Keratinocyte (primary cell): Measurements from ENCODE around the gene LARP1B. TPM values are rescaled to one million over a fixed set of nuclear protein-coding genes. Genes with fewer than 3 reads are reported as not detected.

Experiments
- DNase-seq: peaks from one replicate; pipeline ENCODE4 v3.0.0-alpha.2; 2011; ENCODE audit warnings: low read depth, missing footprints, low spot score
- FAIRE-seq: peaks from 2 replicates; lab custom pipeline; 2011; peaks lifted over from hg19 to GRCh38; lab: Jason Lieb, UNC
- H2AFZ ChIP-seq: 2 replicates; pipeline ENCODE4 v1.6.0; 2012; ENCODE audit warnings: low read length, control low read depth, inconsistent platforms; ENCODE audit not compliant: control insufficient read depth
- H3K27ac ChIP-seq: 2 replicates; pipeline ENCODE4 v1.5.1; 2011; ENCODE audit warnings: low read length; ENCODE audit not compliant: control insufficient read depth, insufficient read depth
- H3K27me3 ChIP-seq: 3 replicates; pipeline ENCODE4 v1.6.0; 2011; ENCODE audit warnings: low read length; ENCODE audit not compliant: control insufficient read depth, insufficient read depth; ENCODE audit errors: extremely low read depth
- H3K36me3 ChIP-seq, 2 experiments: 2 replicates in 1 of 2; 3 replicates in 1 of 2; pipeline ENCODE4 v1.5.1; 2011; ENCODE audit warnings: low read length in 2 of 2, mild to moderate bottlenecking in 1 of 2; ENCODE audit not compliant: control insufficient read depth in 2 of 2, insufficient read depth in 2 of 2; ENCODE audit errors: extremely low read depth in 1 of 2
- H3K4me1 ChIP-seq: 3 replicates; pipeline ENCODE4 v1.5.1; 2011; ENCODE audit warnings: low read length; ENCODE audit not compliant: control insufficient read depth, insufficient read depth; ENCODE audit errors: extremely low read depth
- H3K4me2 ChIP-seq: 3 replicates; pipeline ENCODE4 v1.6.0; 2011; ENCODE audit warnings: low read depth, low read length; ENCODE audit not compliant: control insufficient read depth, insufficient read depth; ENCODE audit errors: extremely low read depth
- H3K4me3 ChIP-seq, 3 experiments: fragments of 200-600 bp in 1 of 3; sonication (generic) in 1 of 3; 2 replicates in 2 of 3; 3 replicates in 1 of 3; pipeline ENCODE4 v1.5.1; 2011 to 2016; ENCODE audit warnings: low read length in 3 of 3, mild to moderate bottlenecking in 3 of 3, control low read depth in 2 of 3, inconsistent platforms in 1 of 3, low read depth in 1 of 3, mixed read lengths in 1 of 3, mixed run types in 1 of 3, moderate library complexity in 1 of 3; ENCODE audit not compliant: control insufficient read depth in 2 of 3, insufficient read depth in 2 of 3; ENCODE audit errors: extremely low read depth in 1 of 3
- H3K79me2 ChIP-seq: 2 replicates; pipeline ENCODE4 v1.6.0; 2012; ENCODE audit warnings: low read length; ENCODE audit not compliant: control insufficient read depth, insufficient read depth
- H3K9ac ChIP-seq: 3 replicates; pipeline ENCODE4 v1.6.0; 2011; ENCODE audit warnings: low read length; ENCODE audit not compliant: control insufficient read depth, insufficient read depth; ENCODE audit errors: extremely low read depth
- H3K9me1 ChIP-seq: 3 replicates; pipeline ENCODE4 v1.6.0; 2011; ENCODE audit warnings: low read length; ENCODE audit not compliant: control insufficient read depth, insufficient read depth; ENCODE audit errors: extremely low read depth
- H3K9me3 ChIP-seq: 2 replicates; pipeline ENCODE4 v1.5.1; 2012; ENCODE audit warnings: low read depth, low read length; ENCODE audit not compliant: control insufficient read depth
- H4K20me1 ChIP-seq: 3 replicates; pipeline ENCODE4 v1.6.0; 2011; ENCODE audit warnings: low read length; ENCODE audit not compliant: control insufficient read depth, insufficient read depth; ENCODE audit errors: extremely low read depth
- CTCF ChIP-seq, 3 experiments: IDR thresholded peaks in 1 of 3; conservative IDR thresholded peaks in 1 of 3; optimal IDR thresholded peaks in 1 of 3; 2 replicates in 2 of 3; 3 replicates in 1 of 3; pipeline versions ENCODE3 to v1.5.1; 2011; ENCODE audit warnings: low read length in 3 of 3, mild to moderate bottlenecking in 3 of 3, moderate library complexity in 2 of 3, control low read depth in 1 of 3, inconsistent platforms in 1 of 3; ENCODE audit not compliant: insufficient read depth in 2 of 3; ENCODE audit errors: extremely low read depth in 1 of 3
- EZH2 ChIP-seq: IDR thresholded peaks from one replicate; pipeline ENCODE4 v1.6.1; 2012; ENCODE audit warnings: inconsistent platforms, mild to moderate bottlenecking, low read length, moderate library complexity
- dilution Hi-C: fragments of 300-500 bp; cut with MboI; formaldehyde crosslinking; loops from one replicate; pipeline ENCODE4 v1.7.0; 2020; ENCODE audit warnings: low sequenced_read_pairs; ENCODE audit not compliant: extremely low pct_ligation_motif_present
- polyA plus RNA-seq, 5 experiments: library from polyadenylated mRNA; depleted of rRNA in 3 of 5; stranded (reverse) in 3 of 5; stranded (forward) in 1 of 5; unstranded in 1 of 5; fragments of >200 nt; gene quantifications; 1 replicate in 1 of 5; 2 replicates in 3 of 5; 3 replicates in 1 of 5; pipeline versions ENCODE4 v1.2.1 to v1.2.3, GENCODE V29; 2011 to 2012; ENCODE audit warnings: missing spikeins in 2 of 5, low read depth in 1 of 5, low replicate concordance in 1 of 5

The LARP1B gene
- polyA plus RNA-seq, 1 donor (not counting 4 experiments of a cell fraction or from before 2014, with no cell fraction given) = 18.3 TPM

- no peak overlapping the region for H2AFZ ChIP-seq
- no peak overlapping the region for H3K4me3 ChIP-seq
- no peaks in the 10 kb centered on the region for H3K79me2 ChIP-seq
- peaks cover 11% of the 10 kb centered on the region for H3K4me1 ChIP-seq
- dilution Hi-C loops = no loop called here
- no peaks in the 10 kb centered on the region for H4K20me1 ChIP-seq
- no peak for FAIRE-seq
- H3K4me2 ChIP-seq = no peak overlapping the region
- H3K36me3 ChIP-seq = no peaks in the 10 kb centered on the region
- H3K9ac ChIP-seq = no peak overlapping the region
- H3K9me1 ChIP-seq = no peaks in the 10 kb centered on the region
- DNase-seq = no peak
- no peaks in the 10 kb centered on the region for H3K27me3 ChIP-seq
- TF ChIP-seq CTCF (optimal IDR thresholded peaks at IDR 0.05 in 1 of 3, IDR thresholded peaks at IDR 0.05 in 1 of 3, conservative IDR thresholded peaks at IDR 0.05 in 1 of 3; ENCODE audit: extremely low read depth in 1 of 3, insufficient read depth in 2 of 3, low read length in 3 of 3) (no peak), EZH2 (no peak)
- no peak overlapping the region for H3K27ac ChIP-seq
- no peaks in the 10 kb centered on the region for H3K9me3 ChIP-seq
Observed at GRCh38 chr4:128162434-128162833, 101.3 kb downstream of the LARP1B start.

GRCh38 chr4:128163177-128164117 is 102.3 kb downstream of the LARP1B start:
- FAIRE-seq = no peak
- H3K4me3 ChIP-seq = no peak overlapping the region
- no peak for TF ChIP-seq CTCF (optimal IDR thresholded peaks at IDR 0.05 in 1 of 3, IDR thresholded peaks at IDR 0.05 in 1 of 3, conservative IDR thresholded peaks at IDR 0.05 in 1 of 3; ENCODE audit: extremely low read depth in 1 of 3, insufficient read depth in 2 of 3, low read length in 3 of 3)
- TF ChIP-seq EZH2 = no peak
- H3K9ac ChIP-seq = no peak overlapping the region
- peak overlapping the region; percentile 49 for H3K4me2 ChIP-seq
- no peak overlapping the region for H2AFZ ChIP-seq
- no peaks in the 10 kb centered on the region for H4K20me1 ChIP-seq
- dilution Hi-C loops = no loop called here
- no peaks in the 10 kb centered on the region for H3K36me3 ChIP-seq
- H3K27ac ChIP-seq = peak overlapping the region; percentile 45
- no peaks in the 10 kb centered on the region for H3K79me2 ChIP-seq
- no peaks in the 10 kb centered on the region for H3K9me1 ChIP-seq
- no peaks in the 10 kb centered on the region for H3K9me3 ChIP-seq
- H3K27me3 ChIP-seq = no peaks in the 10 kb centered on the region
- no peak for DNase-seq
- H3K4me1 ChIP-seq = peaks cover 11% of the 10 kb centered on the region
